ENCODE results near the gene SCYL2.
"Not testable (repeated sequence)": the region's sequence is repeated elsewhere in the genome, so short reads cannot be mapped to it uniquely, and the experiment has no call there.

Gene SCYL2

GRCh38 chr12:100265732-100266584, 1.0 kb upstream of the SCYL2 start:
- no peak for DNase-seq

- DNase-seq, result peak; percentile 98
These were observed 467 bp upstream of the SCYL2 start for GRCh38 chr12:100266585-100266834.

GRCh38 chr12:100267603-100268281, 765 bp downstream of the SCYL2 start:
- peak; percentile 34 for DNase-seq

GRCh38 chr12:100268835-100269564, 2.0 kb downstream of the SCYL2 start:
- no peak for DNase-seq

- no peak for DNase-seq
These were observed 6.8 kb downstream of the SCYL2 start for GRCh38 chr12:100273782-100274181.

- DNase-seq, result no peak
These were observed 7.3 kb downstream of the SCYL2 start for GRCh38 chr12:100274291-100274690.

- no peak for DNase-seq
These were observed 12.2 kb downstream of the SCYL2 start for GRCh38 chr12:100279159-100279558.

GRCh38 chr12:100279607-100280244, 12.7 kb downstream of the SCYL2 start:
- DNase-seq, result no peak

GRCh38 chr12:100284556-100284955, 17.6 kb downstream of the SCYL2 start:
- DNase-seq, result not testable (repeated sequence)

- no peak for DNase-seq
These were observed 22.1 kb downstream of the SCYL2 start for GRCh38 chr12:100289038-100289437.

- no peak for DNase-seq
These were observed 23.0 kb downstream of the SCYL2 start for GRCh38 chr12:100290016-100290415.

GRCh38 chr12:100293017-100293416, 26.0 kb downstream of the SCYL2 start:
- DNase-seq, result no peak

GRCh38 chr12:100294366-100294765, 27.4 kb downstream of the SCYL2 start:
- DNase-seq, result not testable (repeated sequence)

- no peak for DNase-seq
These were observed 29.0 kb downstream of the SCYL2 start for GRCh38 chr12:100295764-100296555.

- no peak for DNase-seq
These were observed 35.1 kb downstream of the SCYL2 start for GRCh38 chr12:100302081-100302480.

- no peak for DNase-seq
These were observed 36.9 kb downstream of the SCYL2 start for GRCh38 chr12:100303831-100304230.

GRCh38 chr12:100304334-100304733, 37.4 kb downstream of the SCYL2 start:
- DNase-seq, result not testable (repeated sequence)

GRCh38 chr12:100308138-100308537, 41.2 kb downstream of the SCYL2 start:
- not testable (repeated sequence) for DNase-seq

GRCh38 chr12:100311317-100311716, 44.3 kb downstream of the SCYL2 start:
- DNase-seq, result no peak

- no peak for DNase-seq
These were observed 50.4 kb downstream of the SCYL2 start for GRCh38 chr12:100317371-100317770.

GRCh38 chr12:100324498-100324897, 57.5 kb downstream of the SCYL2 start:
- no peak for DNase-seq

- no peak for DNase-seq
These were observed 59.2 kb downstream of the SCYL2 start for GRCh38 chr12:100326208-100326607.
